ENCODE data around the gene PRDM16. TPM values are rescaled to one million over a fixed set of nuclear protein-coding genes. Genes with fewer than 3 reads are reported as not detected.

PRDM16 gene
- total RNA-seq, 1 donor from 2014 or later = 21.4 TPM

- H3K36me3 Mint-ChIP-seq (ENCODE audit: low read depth, unreplicated experiment) = no peaks in the 10 kb centered on the region
- peaks cover 20% of the 10 kb centered on the region for H3K27me3 Mint-ChIP-seq (ENCODE audit: unreplicated experiment)
- no peak for DNase-seq (ENCODE audit: low spot score)
- no peak overlapping the region for H3K4me3 Mint-ChIP-seq (ENCODE audit: unreplicated experiment)
- TF ChIP-seq CTCF (IDR thresholded peaks at IDR 0.05; ENCODE audit: unreplicated experiment) = no peak
- H3K27ac Mint-ChIP-seq (ENCODE audit: unreplicated experiment) = no peak overlapping the region
- H3K9me3 Mint-ChIP-seq (ENCODE audit: unreplicated experiment) = no peaks in the 10 kb centered on the region
- peaks cover 8% of the 10 kb centered on the region for H3K4me1 Mint-ChIP-seq (ENCODE audit: unreplicated experiment)
These were observed 287.2 kb downstream of the PRDM16 start for GRCh38 chr1:3355894-3356826.

- peaks cover 8% of the 10 kb centered on the region for H3K4me1 Mint-ChIP-seq (ENCODE audit: unreplicated experiment)
- H3K27me3 Mint-ChIP-seq (ENCODE audit: unreplicated experiment) = peaks cover 20% of the 10 kb centered on the region
- no peak overlapping the region for H3K4me3 Mint-ChIP-seq (ENCODE audit: unreplicated experiment)
- no peak for DNase-seq (ENCODE audit: low spot score)
- no peak for TF ChIP-seq CTCF (IDR thresholded peaks at IDR 0.05; ENCODE audit: unreplicated experiment)
- H3K36me3 Mint-ChIP-seq (ENCODE audit: low read depth, unreplicated experiment) = no peaks in the 10 kb centered on the region
- H3K9me3 Mint-ChIP-seq (ENCODE audit: unreplicated experiment) = no peaks in the 10 kb centered on the region
- no peak overlapping the region for H3K27ac Mint-ChIP-seq (ENCODE audit: unreplicated experiment)
These were observed 287.9 kb downstream of the PRDM16 start for GRCh38 chr1:3356827-3357460.

GRCh38 chr1:3357526-3358297 is 288.7 kb downstream of the PRDM16 start:
- no peaks in the 10 kb centered on the region for H3K36me3 Mint-ChIP-seq (ENCODE audit: low read depth, unreplicated experiment)
- H3K4me1 Mint-ChIP-seq (ENCODE audit: unreplicated experiment) = peaks cover under 1% of the 10 kb centered on the region
- no peak for DNase-seq (ENCODE audit: low spot score)
- peaks cover 16% of the 10 kb centered on the region for H3K27me3 Mint-ChIP-seq (ENCODE audit: unreplicated experiment)
- no peak overlapping the region for H3K4me3 Mint-ChIP-seq (ENCODE audit: unreplicated experiment)
- no peak for TF ChIP-seq CTCF (IDR thresholded peaks at IDR 0.05; ENCODE audit: unreplicated experiment)
- no peaks in the 10 kb centered on the region for H3K9me3 Mint-ChIP-seq (ENCODE audit: unreplicated experiment)
- H3K27ac Mint-ChIP-seq (ENCODE audit: unreplicated experiment) = no peak overlapping the region

- no peaks in the 10 kb centered on the region for H3K4me1 Mint-ChIP-seq (ENCODE audit: unreplicated experiment)
- H3K27me3 Mint-ChIP-seq (ENCODE audit: unreplicated experiment) = peaks cover 16% of the 10 kb centered on the region
- H3K27ac Mint-ChIP-seq (ENCODE audit: unreplicated experiment) = no peak overlapping the region
- no peak for TF ChIP-seq CTCF (IDR thresholded peaks at IDR 0.05; ENCODE audit: unreplicated experiment)
- no peak for DNase-seq (ENCODE audit: low spot score)
- no peak overlapping the region for H3K4me3 Mint-ChIP-seq (ENCODE audit: unreplicated experiment)
- H3K36me3 Mint-ChIP-seq (ENCODE audit: low read depth, unreplicated experiment) = no peaks in the 10 kb centered on the region
- H3K9me3 Mint-ChIP-seq (ENCODE audit: unreplicated experiment) = no peaks in the 10 kb centered on the region
These were observed 290.3 kb downstream of the PRDM16 start for GRCh38 chr1:3359351-3359750.
